ENCODE measurements around the gene MICALL1.
A peak's percentile ranks its signal among the peaks of the same experiment; 100 is the strongest.
"Not testable (repeated sequence)": the region's sequence is repeated elsewhere in the genome, so short reads cannot be mapped to it uniquely, and the experiment has no call there.

Gene MICALL1

GRCh38 chr22:37951305-37951704 is 45.2 kb downstream of the MICALL1 start:
- no peak for DNase-seq
- intact Hi-C loops (cut with DNase I; ENCODE audit: low total_unique reads) = no loop called here
- peaks cover 0 to 25% (median 20%) of the 10 kb centered on the region in 4 donors for H3K4me1 ChIP-seq

GRCh38 chr22:37952629-37953028 is 46.5 kb downstream of the MICALL1 start:
- H3K27ac ChIP-seq = peak overlapping the region; percentile 19 to 88
- H3K27me3 ChIP-seq; intact Hi-C loops (cut with DNase I; ENCODE audit: low total_unique reads); DNase-seq; H3K9me3 ChIP-seq: not testable (repeated sequence)
- peak overlapping the region; percentile 95 for H3K4me3 ChIP-seq
- H3K36me3 ChIP-seq = peaks cover 7 to 13% (median 9%) of the 10 kb centered on the region in 3 donors
- peaks cover 0 to 25% (median 20%) of the 10 kb centered on the region in 4 donors for H3K4me1 ChIP-seq

More at GRCh38 chr22:37951305-37951704, 45.2 kb downstream of the MICALL1 start:
- Histone ChIP-seq H3K4me3 (no peak overlapping the region), H3K27ac (no peak overlapping the region), H3K9me3 (no peaks in the 10 kb centered on the region), H3K27me3 (no peaks in the 10 kb centered on the region), H3K36me3 (peaks cover 0 to under 1% (median 0%) of the 10 kb centered on the region in 3 donors)
- no peak for TF ChIP-seq CTCF (IDR thresholded peaks at IDR 0.05)

- H3K27ac ChIP-seq = peak overlapping the region; percentile 19 to 88
- H3K36me3 ChIP-seq = peaks cover 7 to 18% (median 9%) of the 10 kb centered on the region in 3 donors
- intact Hi-C loops (cut with DNase I; ENCODE audit: low total_unique reads) = no loop called here
- H3K4me1 ChIP-seq = peaks cover 0 to 25% (median 20%) of the 10 kb centered on the region in 4 donors
- no peak for TF ChIP-seq CTCF (IDR thresholded peaks at IDR 0.05)
- H3K27me3 ChIP-seq = no peaks in the 10 kb centered on the region
- DNase-seq = no peak
- no peaks in the 10 kb centered on the region for H3K9me3 ChIP-seq
- peak overlapping the region; percentile 95 for H3K4me3 ChIP-seq
These were observed 47.0 kb downstream of the MICALL1 start for GRCh38 chr22:37953062-37953436.

GRCh38 chr22:37953437-37954179 is 47.5 kb downstream of the MICALL1 start, which contains the start of the genes C22orf23 and POLR2F:
Gene C22orf23 (minus strand): TSS chr22:37953601. CDS start chr22:37953149, 452 bp downstream.
Gene POLR2F (plus strand): TSS chr22:37953699. CDS start chr22:37953788, 89 bp downstream.
- Histone ChIP-seq H3K36me3 (peaks cover 11 to 23% (median 14%) of the 10 kb centered on the region in 3 donors), H3K4me3 (peak within 1 kb of the TSS; percentile 95), H3K27ac (peak within 1 kb of the TSS; percentile 85 to 88), H3K27me3 (no peaks in the 10 kb centered on the region), H3K9me3 (no peaks in the 10 kb centered on the region), H3K4me1 (peaks cover 0 to 25% (median 20%) of the 10 kb centered on the region in 4 donors)
- TF ChIP-seq CTCF (IDR thresholded peaks at IDR 0.05) = no peak
- intact Hi-C loops (cut with DNase I; ENCODE audit: low total_unique reads) = no loop called here
- DNase-seq = peak; percentile 96

GRCh38 chr22:37954686-37955085 is 48.6 kb downstream of the MICALL1 start:
- H3K36me3 ChIP-seq = peaks cover 21 to 34% (median 25%) of the 10 kb centered on the region in 3 donors
- intact Hi-C loops (cut with DNase I; ENCODE audit: low total_unique reads) = no loop called here
- H3K27me3 ChIP-seq = no peaks in the 10 kb centered on the region
- H3K9me3 ChIP-seq = no peaks in the 10 kb centered on the region
- H3K4me3 ChIP-seq = peak overlapping the region; percentile 95
- TF ChIP-seq CTCF (IDR thresholded peaks at IDR 0.05) = no peak
- no peak overlapping the region for H3K27ac ChIP-seq
- peaks cover 0 to 25% (median 20%) of the 10 kb centered on the region in 4 donors for H3K4me1 ChIP-seq
- no peak for DNase-seq

GRCh38 chr22:37955825-37956397 is 49.8 kb downstream of the MICALL1 start:
- H3K36me3 ChIP-seq = peaks cover 32 to 46% (median 37%) of the 10 kb centered on the region in 3 donors
- intact Hi-C loops (cut with DNase I; ENCODE audit: low total_unique reads); H3K9me3 ChIP-seq; H3K27ac ChIP-seq; DNase-seq; H3K27me3 ChIP-seq; H3K4me3 ChIP-seq: not testable (repeated sequence)
- peaks cover 0 to 25% (median 20%) of the 10 kb centered on the region in 4 donors for H3K4me1 ChIP-seq

Measured in tibial artery (tissue), 4 donors.